Right lung (tissue), 5 donors: ENCODE results near the gene PACS2. TPM values are rescaled to one million over a fixed set of nuclear protein-coding genes. Genes with fewer than 3 reads are reported as not detected.

Experiments used
- DNase-seq, 2 donors: peaks; one replicate each; pipeline ENCODE4 v3.0.0-alpha.2; 2013
- polyA plus RNA-seq, 5 donors: library from polyadenylated mRNA; unstranded; fragments of 120-200 nt; gene quantifications; one replicate each; pipeline versions ENCODE4 v1.2.1 to v1.2.3, GENCODE V29; 2013; ENCODE audit warnings: inconsistent platforms in 1 of 5, low replicate concordance in 1 of 5; ENCODE audit not compliant: insufficient read length in 5 of 5, insufficient read depth in 1 of 5

PACS2 gene
- polyA plus RNA-seq, 5 donors, result 61.8 to 92.3 (median 77.3) TPM

DNA sequence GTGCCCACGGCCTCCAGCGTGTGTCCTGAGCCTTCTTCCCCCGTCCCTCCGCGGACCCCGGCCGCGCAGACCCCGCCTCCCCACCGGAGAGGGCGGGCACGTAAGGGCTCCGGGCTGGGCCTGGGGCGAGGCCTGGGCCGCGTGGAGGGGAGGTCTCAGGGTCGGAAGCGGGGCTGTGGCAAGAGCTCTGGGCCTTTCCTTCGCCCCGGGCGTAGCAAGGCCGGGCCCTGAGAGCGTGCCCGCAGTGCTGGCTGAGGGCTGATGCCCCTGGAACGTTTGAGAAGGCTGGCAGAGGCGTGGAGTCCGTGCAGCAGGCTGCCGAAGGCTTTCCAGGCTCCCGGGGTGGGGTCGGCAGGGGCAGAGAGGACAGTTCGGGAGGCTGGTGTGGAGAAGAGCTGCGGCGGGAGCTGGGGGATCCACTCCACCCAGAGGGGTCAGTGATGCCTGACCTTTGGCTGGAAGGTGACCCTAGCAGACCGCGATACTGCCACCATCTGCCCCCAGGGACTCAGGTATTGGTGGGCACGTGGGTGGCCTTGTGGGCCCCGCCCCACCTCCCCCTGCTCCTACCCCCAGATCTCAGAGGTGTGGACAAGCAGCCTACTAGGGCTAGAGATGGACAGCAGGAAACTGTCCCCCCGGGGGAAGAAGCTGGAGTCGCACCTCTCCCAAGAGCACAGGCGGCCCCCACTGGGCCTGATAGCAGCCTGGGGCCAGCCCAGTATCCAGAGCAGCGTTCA, 84.3 kb downstream of the PACS2 start:
- no peak for DNase-seq

- no peak for DNase-seq
Observed at GRCh38 chr14:105399466-105399775, 84.9 kb downstream of the PACS2 start.

- DNase-seq, result no peak
Observed at GRCh38 chr14:105400016-105400415, 85.5 kb downstream of the PACS2 start.

- DNase-seq, result no peak
Observed at GRCh38 chr14:105401699-105402098, 87.2 kb downstream of the PACS2 start.

- DNase-seq, result no peak
Observed at GRCh38 chr14:105408592-105408991, 94.0 kb downstream of the PACS2 start.

- no peak for DNase-seq
Observed at GRCh38 chr14:105409364-105409763, 94.8 kb downstream of the PACS2 start.

GRCh38 chr14:105410642-105411016, 96.1 kb downstream of the PACS2 start:
- no peak for DNase-seq

- no peak for DNase-seq
Observed at GRCh38 chr14:105411017-105411941, 96.7 kb downstream of the PACS2 start.

GRCh38 chr14:105411985-105412770, 97.6 kb downstream of the PACS2 start:
- no peak for DNase-seq

DNA sequence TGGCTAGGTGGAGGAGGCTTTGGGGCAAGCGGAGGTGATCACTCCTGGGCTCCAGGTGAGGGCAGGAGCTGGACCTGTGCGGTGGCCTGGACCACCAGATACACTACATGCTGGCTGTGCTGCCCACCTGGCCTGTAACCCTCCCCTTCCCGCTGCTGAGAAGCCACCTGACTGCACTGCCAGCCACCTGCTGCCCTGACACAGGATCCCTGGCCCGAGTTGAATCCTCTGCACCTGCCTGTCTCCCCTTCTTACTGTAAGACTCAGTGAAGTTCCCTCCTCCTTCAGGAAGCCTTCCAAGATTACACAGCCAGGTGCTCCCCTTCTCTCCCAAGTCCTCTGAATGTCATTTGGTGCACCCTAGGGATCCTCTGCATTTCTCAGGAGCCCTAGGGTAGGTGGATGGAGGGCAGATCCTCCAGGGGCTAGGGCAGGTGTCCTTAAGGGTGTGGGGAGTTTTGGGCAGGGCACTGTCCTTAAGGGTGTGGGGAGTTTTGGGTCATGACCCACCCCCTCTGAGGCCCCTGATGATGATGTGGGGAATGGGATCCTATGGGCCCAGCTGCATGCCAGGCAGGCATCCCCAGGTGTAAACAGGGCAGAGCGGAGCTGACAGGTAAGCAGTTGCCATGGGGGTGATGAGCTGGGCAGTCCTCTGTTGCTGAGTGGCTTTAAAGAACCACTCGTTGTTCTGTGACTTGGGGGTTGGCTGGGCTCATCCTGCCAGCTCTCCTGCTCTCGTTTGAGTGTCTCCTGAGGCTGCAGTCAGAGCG, 98.4 kb downstream of the PACS2 start:
- DNase-seq, result no peak

DNA sequence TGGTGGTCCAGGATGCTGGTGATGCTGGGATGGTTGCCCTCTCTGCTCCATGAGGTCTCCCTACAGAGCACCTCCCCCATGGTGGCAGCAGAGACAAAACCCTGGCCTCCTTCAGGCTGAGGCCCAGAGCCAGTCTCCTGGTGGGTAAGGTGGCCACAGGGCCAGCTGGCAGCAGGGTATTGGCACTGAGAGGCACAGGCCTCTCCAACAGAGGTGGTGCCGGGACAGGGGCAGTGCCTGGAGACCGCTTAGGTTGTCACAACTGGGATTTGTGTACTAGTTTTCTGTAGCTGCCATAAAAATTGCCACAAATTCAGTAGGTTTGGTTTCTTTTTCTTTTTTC, 99.0 kb downstream of the PACS2 start:
- no peak for DNase-seq

DNA sequence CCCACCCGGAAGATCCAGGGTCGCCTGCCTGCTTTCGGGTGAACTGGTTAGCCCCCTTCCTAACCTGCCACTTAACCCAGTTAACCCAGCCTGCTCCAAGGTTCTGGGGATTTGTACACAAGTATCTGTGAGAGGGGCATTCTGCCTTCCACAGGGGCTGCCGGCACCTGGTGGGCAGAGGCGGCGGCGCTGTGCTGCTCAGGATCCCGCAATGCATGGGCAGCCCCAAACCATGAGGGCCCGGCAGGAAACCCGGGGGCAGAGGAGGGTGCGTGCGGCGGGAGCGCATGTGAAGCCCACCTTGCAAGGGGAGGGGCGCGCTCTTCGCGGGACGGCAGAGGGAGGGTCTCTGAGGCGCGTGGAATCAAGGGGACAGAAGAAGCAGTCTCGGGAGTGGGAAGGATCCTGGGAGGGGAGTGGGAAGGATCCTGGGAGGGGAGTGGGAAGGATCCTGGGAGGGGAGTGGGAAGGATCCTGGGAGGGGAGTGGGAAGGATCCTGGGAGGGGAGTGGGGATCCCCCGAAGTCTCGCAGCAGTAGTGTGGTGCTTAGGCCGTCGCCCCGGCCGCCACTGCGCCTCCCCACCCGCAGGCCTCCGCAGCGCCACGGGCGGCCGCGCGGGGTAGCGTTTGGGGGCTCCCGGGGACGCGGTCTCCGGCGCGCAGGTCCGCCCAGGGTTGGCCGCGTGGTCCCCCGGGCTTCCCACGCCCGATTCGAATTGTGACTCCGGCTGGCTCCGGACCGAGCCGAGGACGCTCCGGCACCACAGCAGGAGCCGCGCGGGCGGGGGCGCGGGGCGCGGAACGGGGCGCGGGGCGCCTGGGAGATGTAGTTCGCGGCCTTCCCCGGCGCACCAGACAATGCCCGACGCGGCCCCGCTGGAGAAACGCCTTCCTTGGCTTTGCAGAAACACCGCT, 100.2 kb downstream of the PACS2 start:
- peak; percentile 59 to 63 for DNase-seq

- no peak for DNase-seq
Observed at GRCh38 chr14:105415481-105416428, 101.2 kb downstream of the PACS2 start.

DNA sequence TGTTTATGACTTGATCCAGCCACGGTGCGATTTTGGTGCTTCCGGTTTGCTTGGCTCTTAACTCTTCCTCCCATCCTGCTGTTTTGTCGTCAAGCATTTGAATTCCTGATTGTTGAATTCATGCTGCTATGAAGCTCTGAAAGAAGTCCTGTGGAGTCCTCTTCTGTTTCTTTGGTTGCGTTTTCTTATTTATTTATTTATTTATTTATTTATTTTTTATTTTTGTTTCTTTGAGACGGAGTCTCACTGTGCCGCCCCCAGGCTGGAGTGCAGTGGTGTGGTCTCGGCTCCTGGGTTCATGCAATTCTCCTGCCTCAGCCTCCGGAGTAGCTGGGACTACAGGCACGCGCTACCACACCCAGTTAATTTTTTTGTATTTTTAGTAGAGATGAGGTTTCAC, 102.1 kb downstream of the PACS2 start:
- no peak for DNase-seq

- DNase-seq, result no peak
Observed at GRCh38 chr14:105417690-105418121, 103.2 kb downstream of the PACS2 start.

- no peak for DNase-seq
Observed at GRCh38 chr14:105418269-105419194, 104.0 kb downstream of the PACS2 start.

DNA sequence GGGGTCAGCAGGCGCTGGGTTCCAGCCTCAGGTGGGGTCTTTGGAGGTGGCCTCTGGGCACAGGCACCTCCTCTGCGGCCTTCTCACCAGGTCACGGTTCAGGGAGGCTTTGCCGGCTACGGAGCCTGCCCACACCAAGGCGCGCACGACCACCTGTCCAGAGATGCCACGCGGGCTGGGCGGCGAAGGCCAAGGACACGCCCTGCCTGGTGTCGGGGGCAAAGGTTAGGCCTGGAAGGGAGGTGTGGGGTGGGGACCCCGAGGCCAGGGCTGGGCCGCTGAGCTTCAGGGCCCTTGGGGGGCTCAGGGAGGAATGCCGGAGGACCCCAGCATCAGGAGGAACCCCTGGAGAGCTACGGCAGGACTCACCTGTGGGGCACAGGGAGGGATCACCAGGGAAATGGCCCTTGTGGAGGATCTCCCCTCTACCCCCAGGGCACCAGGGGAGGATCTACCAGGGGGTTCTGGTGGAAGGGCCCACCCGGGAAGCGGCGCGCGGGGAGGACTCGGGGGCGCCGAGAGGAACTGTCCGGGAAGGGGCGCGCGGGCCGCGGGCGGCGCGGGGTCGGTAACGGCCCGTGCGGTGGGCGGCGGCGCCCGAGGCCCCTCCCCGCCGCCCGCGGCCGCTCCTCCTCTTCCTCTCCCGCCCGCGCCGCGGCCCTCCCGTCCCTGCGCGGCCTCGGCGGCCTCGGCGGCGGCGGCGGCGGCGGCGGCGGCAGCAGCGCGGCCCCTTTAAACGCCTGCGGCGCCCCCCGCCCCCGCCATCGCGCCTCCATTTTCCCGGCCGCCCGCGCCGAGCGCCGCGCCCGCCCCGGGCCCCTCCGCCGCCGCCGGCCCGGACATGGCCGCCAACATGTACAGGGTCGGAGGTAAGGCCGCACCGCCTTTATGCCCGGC, 104.9 kb downstream of the PACS2 start, which contains the start of gene MTA1:
Gene MTA1, plus strand, starts transcription at position 633 of the 897 bp plus-strand sequence. Its CDS starts 209 bp downstream, at position 842.
- no peak for DNase-seq
